Suprapubic skin (tissue), 4 donors: ENCODE results near the gene ADM. TPM values are rescaled to one million over a fixed set of nuclear protein-coding genes. Genes with fewer than 3 reads are reported as not detected.

Experiments used
- DNase-seq, 2 donors: peaks; one replicate each; pipeline ENCODE4 v3.0.0-alpha.2; 2019; ENCODE audit warnings: low spot score in 2 of 2
- H3K27ac ChIP-seq: fragments of 200-600 bp; sonication (generic); one replicate; pipeline ENCODE4 v1.5.1; 2019
- H3K27me3 ChIP-seq: fragments of 200-600 bp; sonication (generic); one replicate; pipeline ENCODE4 v1.5.1; 2019
- H3K36me3 ChIP-seq: fragments of 200-600 bp; sonication (generic); one replicate; pipeline ENCODE4 v1.5.1; 2019
- H3K4me1 ChIP-seq: fragments of 200-600 bp; sonication (generic); one replicate; pipeline ENCODE4 v1.5.1; 2019
- H3K4me3 ChIP-seq: fragments of 200-600 bp; sonication (generic); one replicate; pipeline ENCODE4 v1.5.1; 2019; ENCODE audit warnings: mild to moderate bottlenecking
- H3K9me3 ChIP-seq: fragments of 200-600 bp; sonication (generic); one replicate; pipeline ENCODE4 v1.5.1; 2019
- CTCF ChIP-seq, 2 donors: fragments of 200-600 bp in 1 of 2; fragments of 450-650 bp in 1 of 2; sonication (generic) in 1 of 2; IDR thresholded peaks; one replicate each; pipeline ENCODE4 v1.5.1; 2016 to 2019; ENCODE audit warnings: antibody characterized with exemption in 2 of 2, mild to moderate bottlenecking in 1 of 2, moderate library complexity in 1 of 2
- EP300 ChIP-seq: sonication (generic); formaldehyde crosslinking; IDR thresholded peaks from one replicate; pipeline ENCODE4 v1.6.1; 2017; ENCODE audit warnings: antibody characterized with exemption
- POLR2A ChIP-seq, 2 donors: fragments of 450-650 bp; IDR thresholded peaks; one replicate each; pipeline ENCODE4 v1.6.1; 2017; ENCODE audit warnings: antibody characterized with exemption in 2 of 2, mild to moderate bottlenecking in 2 of 2, moderate library complexity in 2 of 2
- POLR2AphosphoS5 ChIP-seq, 3 donors: sonication (generic); formaldehyde crosslinking; IDR thresholded peaks; one replicate each; pipeline ENCODE4 v1.6.1; 2017; ENCODE audit warnings: antibody characterized with exemption in 3 of 3
- WGBS: methylation state at CpG from one replicate; pipeline ENCODE4 v1.1.5; 2018; 5-methylcytosine and 5-hydroxymethylcytosine counted together
- total RNA-seq, 4 donors: library from RNA; depleted of rRNA; stranded (reverse); fragments of >200 nt; gene quantifications; one replicate each; pipeline ENCODE4 v1.1.0, GENCODE V29; 2016

ADM gene
- total RNA-seq, 4 donors from 2014 or later: 48.7 to 140 (median 69.0) TPM

- H3K36me3 ChIP-seq: no peaks in the 10 kb centered on the region
- no peak for DNase-seq
- peaks cover 15% of the 10 kb centered on the region for H3K4me1 ChIP-seq
- WGBS: 80% methylated on average over 4 of the region's 4 CpGs
- TF ChIP-seq POLR2A (IDR thresholded peaks at IDR 0.05) (no peak), POLR2AphosphoS5 (IDR thresholded peaks at IDR 0.05) (peak in 1 of 3 donors; percentile 70)
- no peak overlapping the region for H3K27ac ChIP-seq
- no peaks in the 10 kb centered on the region for H3K9me3 ChIP-seq
- no peaks in the 10 kb centered on the region for H3K27me3 ChIP-seq
- H3K4me3 ChIP-seq: no peak overlapping the region
Observed at GRCh38 chr11:10348650-10349280, 43.9 kb downstream of the ADM start.

- TF ChIP-seq CTCF (IDR thresholded peaks at IDR 0.05) (no peak), POLR2A (IDR thresholded peaks at IDR 0.05) (no peak), POLR2AphosphoS5 (IDR thresholded peaks at IDR 0.05) (no peak), EP300 (no peak)
- Histone ChIP-seq H3K36me3 (no peaks in the 10 kb centered on the region), H3K27me3 (no peaks in the 10 kb centered on the region), H3K4me3 (no peak overlapping the region), H3K9me3 (no peaks in the 10 kb centered on the region), H3K4me1 (peaks cover 15% of the 10 kb centered on the region), H3K27ac (peak overlapping the region; percentile 37)
- no peak for DNase-seq
Observed at GRCh38 chr11:10349281-10349665, 44.4 kb downstream of the ADM start.

- no peak for TF ChIP-seq EP300
- TF ChIP-seq POLR2A (IDR thresholded peaks at IDR 0.05): no peak
- 77% methylated on average over 1 of the region's 1 CpG for WGBS
Observed at GRCh38 chr11:10349806-10350205, 44.9 kb downstream of the ADM start.

GRCh38 chr11:10350334-10350733 is 45.5 kb downstream of the ADM start:
- H3K27ac ChIP-seq: no peak overlapping the region
- DNase-seq: no peak

More at GRCh38 chr11:10349806-10350205, 44.9 kb downstream of the ADM start:
- no peak for DNase-seq
- no peaks in the 10 kb centered on the region for H3K27me3 ChIP-seq
- peaks cover 15% of the 10 kb centered on the region for H3K4me1 ChIP-seq
- no peak overlapping the region for H3K4me3 ChIP-seq
- no peaks in the 10 kb centered on the region for H3K9me3 ChIP-seq
- peak overlapping the region; percentile 37 for H3K27ac ChIP-seq
- no peaks in the 10 kb centered on the region for H3K36me3 ChIP-seq

GRCh38 chr11:10351435-10351764 is 46.5 kb downstream of the ADM start:
- DNase-seq: no peak
- no peaks in the 10 kb centered on the region for H3K9me3 ChIP-seq
- no peaks in the 10 kb centered on the region for H3K36me3 ChIP-seq
- TF ChIP-seq EP300 (no peak), POLR2AphosphoS5 (IDR thresholded peaks at IDR 0.05) (no peak), CTCF (IDR thresholded peaks at IDR 0.05) (no peak), POLR2A (IDR thresholded peaks at IDR 0.05) (no peak)
- 53% methylated on average over 5 of the region's 5 CpGs for WGBS
- peaks cover 15% of the 10 kb centered on the region for H3K4me1 ChIP-seq
- no peaks in the 10 kb centered on the region for H3K27me3 ChIP-seq
- H3K4me3 ChIP-seq: no peak overlapping the region
- H3K27ac ChIP-seq: peak overlapping the region; percentile 60

More at GRCh38 chr11:10350334-10350733, 45.5 kb downstream of the ADM start:
- H3K4me3 ChIP-seq: no peak overlapping the region
- TF ChIP-seq CTCF (IDR thresholded peaks at IDR 0.05): no peak
- TF ChIP-seq EP300: no peak
- TF ChIP-seq POLR2AphosphoS5 (IDR thresholded peaks at IDR 0.05): no peak
- no peak for TF ChIP-seq POLR2A (IDR thresholded peaks at IDR 0.05)
- peaks cover 15% of the 10 kb centered on the region for H3K4me1 ChIP-seq
- no peaks in the 10 kb centered on the region for H3K9me3 ChIP-seq
- no peaks in the 10 kb centered on the region for H3K27me3 ChIP-seq
- no peaks in the 10 kb centered on the region for H3K36me3 ChIP-seq

- WGBS: 69% methylated on average over 20 of the region's 20 CpGs
- H3K9me3 ChIP-seq: no peaks in the 10 kb centered on the region
- no peak overlapping the region for H3K4me3 ChIP-seq
- peak overlapping the region; percentile 60 for H3K27ac ChIP-seq
- no peaks in the 10 kb centered on the region for H3K27me3 ChIP-seq
- no peak for TF ChIP-seq EP300
- TF ChIP-seq CTCF (IDR thresholded peaks at IDR 0.05): no peak
- no peak for TF ChIP-seq POLR2A (IDR thresholded peaks at IDR 0.05)
- peak in 1 of 3 donors; percentile 14 for TF ChIP-seq POLR2AphosphoS5 (IDR thresholded peaks at IDR 0.05)
- DNase-seq: peak in 1 of 2 donors; percentile 72
- H3K36me3 ChIP-seq: no peaks in the 10 kb centered on the region
- peaks cover 15% of the 10 kb centered on the region for H3K4me1 ChIP-seq
Observed at GRCh38 chr11:10351765-10352641, 47.1 kb downstream of the ADM start.
